Activated T-cell treated with anti-CD3 and anti-CD28 coated beads, Interleukin-2, amount 50 U/mL, for 1 hour (primary cell): ENCODE data around the gene COL4A2.

Experiments
- DNase-seq: peaks from one replicate; pipeline ENCODE4 v3.0.0-alpha.2; 2020

The COL4A2 gene

GRCh38 chr13:110503037-110503901 lies 196.2 kb downstream of the COL4A2 start:
- no peak for DNase-seq

GRCh38 chr13:110503979-110504499 lies 197.0 kb downstream of the COL4A2 start:
- no peak for DNase-seq

- DNase-seq = no peak
Observed at GRCh38 chr13:110505594-110505993, 198.5 kb downstream of the COL4A2 start.

GRCh38 chr13:110506396-110506795 lies 199.3 kb downstream of the COL4A2 start:
- DNase-seq = no peak

- no peak for DNase-seq
Observed at GRCh38 chr13:110506859-110507566, 199.9 kb downstream of the COL4A2 start.

- DNase-seq = no peak
Observed at GRCh38 chr13:110507678-110508381, 200.7 kb downstream of the COL4A2 start.

GRCh38 chr13:110509478-110509926 lies 202.4 kb downstream of the COL4A2 start:
- DNase-seq = no peak

- no peak for DNase-seq
Observed at GRCh38 chr13:110509971-110510786, 203.1 kb downstream of the COL4A2 start.

- no peak for DNase-seq
Observed at GRCh38 chr13:110511509-110512181, 204.6 kb downstream of the COL4A2 start.

- no peak for DNase-seq
Observed at GRCh38 chr13:110512198-110512740, 205.2 kb downstream of the COL4A2 start.

- no peak for DNase-seq
Observed at GRCh38 chr13:110516500-110516899, 209.4 kb downstream of the COL4A2 start.

- no peak for DNase-seq
Observed at GRCh38 chr13:110517505-110518225, 210.6 kb downstream of the COL4A2 start.

- no peak for DNase-seq
Observed at GRCh38 chr13:110518226-110518525, 211.1 kb downstream of the COL4A2 start.

- DNase-seq = no peak
Observed at GRCh38 chr13:110518571-110518970, 211.5 kb downstream of the COL4A2 start.

GRCh38 chr13:110519046-110519445 lies 212.0 kb downstream of the COL4A2 start:
- no peak for DNase-seq

GRCh38 chr13:110519506-110519905 lies 212.4 kb downstream of the COL4A2 start:
- no peak for DNase-seq

- no peak for DNase-seq
Observed at GRCh38 chr13:110520431-110521295, 213.6 kb downstream of the COL4A2 start.

- DNase-seq = no peak
Observed at GRCh38 chr13:110521296-110521680, 214.2 kb downstream of the COL4A2 start.

- DNase-seq = no peak
Observed at GRCh38 chr13:110521946-110522345, 214.9 kb downstream of the COL4A2 start.

GRCh38 chr13:110522721-110523120 lies 215.6 kb downstream of the COL4A2 start:
- no peak for DNase-seq
